IgD-negative memory B cell (primary cell): ENCODE measurements around the gene FAAP20. TPM values are rescaled to one million over a fixed set of nuclear protein-coding genes. Genes with fewer than 3 reads are reported as not detected.
A peak's percentile ranks its signal among the peaks of the same experiment; 100 is the strongest.

ENCODE experiments used
- H3K27ac Mint-ChIP-seq, 3 donors: one replicate each; pipeline ENCODE4 v1.8.0; 2020 to 2022; ENCODE audit warnings: mild to moderate bottlenecking in 3 of 3, mixed read lengths in 3 of 3, moderate library complexity in 1 of 3
- H3K27me3 Mint-ChIP-seq: one replicate; pipeline ENCODE4 v1.8.0; 2021; ENCODE audit warnings: mixed read lengths
- H3K36me3 Mint-ChIP-seq: one replicate; pipeline ENCODE4 v1.8.0; 2020; ENCODE audit warnings: mild to moderate bottlenecking, mixed read lengths
- H3K4me1 Mint-ChIP-seq, 3 donors: one replicate each; pipeline ENCODE4 v1.8.0; 2020 to 2022; ENCODE audit warnings: mixed read lengths in 3 of 3, mild to moderate bottlenecking in 1 of 3
- H3K4me3 Mint-ChIP-seq, 4 donors: one replicate each; pipeline ENCODE4 v1.8.0; 2020 to 2022; ENCODE audit warnings: mild to moderate bottlenecking in 4 of 4, mixed read lengths in 4 of 4, moderate library complexity in 3 of 4
- H3K9me3 Mint-ChIP-seq, 3 donors: one replicate each; pipeline ENCODE4 v1.8.0; 2020 to 2021; ENCODE audit warnings: mixed read lengths in 3 of 3, mild to moderate bottlenecking in 1 of 3
- polyA plus RNA-seq: library from polyadenylated mRNA; unstranded; fragments of 300-500 nt; fragmentation: Illumina TruSeq; gene quantifications from one replicate; pipeline ENCODE4 v1.2.3, GENCODE V29; 2021

FAAP20 gene
- polyA plus RNA-seq, 1 donor from 2014 or later: 78.2 TPM

DNA sequence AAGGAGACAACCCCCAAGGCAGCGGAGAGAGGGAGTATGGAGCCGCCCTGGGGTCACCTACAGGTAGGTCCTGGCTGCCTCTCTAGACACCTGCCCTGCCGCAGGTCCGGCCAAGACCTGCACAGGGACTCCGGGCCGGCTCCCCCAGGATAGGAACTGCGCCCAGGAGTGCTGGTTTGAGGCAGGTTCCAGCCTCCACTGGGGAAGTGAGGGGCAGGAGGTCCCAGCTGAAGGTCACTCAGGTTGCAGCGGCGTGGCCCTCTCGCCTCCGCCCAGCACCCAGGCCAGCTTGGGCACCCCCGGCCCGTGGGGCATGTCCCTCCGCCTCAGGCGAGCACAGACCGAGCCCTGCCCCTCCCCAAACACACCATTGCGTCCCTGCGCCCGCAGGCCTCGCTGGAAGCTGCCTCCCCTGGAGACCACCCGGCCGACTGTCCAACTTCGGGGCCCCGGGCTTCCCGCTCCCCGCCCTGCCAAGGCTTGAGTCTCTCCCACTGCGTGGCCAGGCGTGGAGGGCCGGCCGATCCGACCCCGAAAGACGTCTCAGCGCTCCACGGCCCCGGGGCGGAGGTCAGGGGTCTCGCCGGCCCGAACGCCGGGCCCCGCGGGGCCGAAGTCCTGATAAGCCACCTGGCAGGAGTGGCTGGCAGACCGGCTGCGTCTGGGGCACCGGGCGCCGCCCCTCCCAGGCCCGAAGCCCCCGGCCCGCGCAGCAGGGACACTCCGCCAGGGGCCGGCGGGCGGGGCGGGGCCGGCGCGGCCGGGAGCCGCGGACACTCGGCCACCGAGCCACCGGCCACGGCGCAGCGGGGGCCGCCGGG lies 32.2 kb upstream of the FAAP20 start:
- H3K36me3 Mint-ChIP-seq: no peaks in the 10 kb centered on the region
- peak overlapping the region; percentile 52 to 89 (median 75) for H3K4me3 Mint-ChIP-seq
- no peaks in the 10 kb centered on the region for H3K27me3 Mint-ChIP-seq
- H3K9me3 Mint-ChIP-seq: no peaks in the 10 kb centered on the region
- peak overlapping the region in 2 of 3 donors; percentile 82 to 83 for H3K27ac Mint-ChIP-seq
- peaks cover 8 to 21% (median 14%) of the 10 kb centered on the region in 3 donors for H3K4me1 Mint-ChIP-seq

DNA sequence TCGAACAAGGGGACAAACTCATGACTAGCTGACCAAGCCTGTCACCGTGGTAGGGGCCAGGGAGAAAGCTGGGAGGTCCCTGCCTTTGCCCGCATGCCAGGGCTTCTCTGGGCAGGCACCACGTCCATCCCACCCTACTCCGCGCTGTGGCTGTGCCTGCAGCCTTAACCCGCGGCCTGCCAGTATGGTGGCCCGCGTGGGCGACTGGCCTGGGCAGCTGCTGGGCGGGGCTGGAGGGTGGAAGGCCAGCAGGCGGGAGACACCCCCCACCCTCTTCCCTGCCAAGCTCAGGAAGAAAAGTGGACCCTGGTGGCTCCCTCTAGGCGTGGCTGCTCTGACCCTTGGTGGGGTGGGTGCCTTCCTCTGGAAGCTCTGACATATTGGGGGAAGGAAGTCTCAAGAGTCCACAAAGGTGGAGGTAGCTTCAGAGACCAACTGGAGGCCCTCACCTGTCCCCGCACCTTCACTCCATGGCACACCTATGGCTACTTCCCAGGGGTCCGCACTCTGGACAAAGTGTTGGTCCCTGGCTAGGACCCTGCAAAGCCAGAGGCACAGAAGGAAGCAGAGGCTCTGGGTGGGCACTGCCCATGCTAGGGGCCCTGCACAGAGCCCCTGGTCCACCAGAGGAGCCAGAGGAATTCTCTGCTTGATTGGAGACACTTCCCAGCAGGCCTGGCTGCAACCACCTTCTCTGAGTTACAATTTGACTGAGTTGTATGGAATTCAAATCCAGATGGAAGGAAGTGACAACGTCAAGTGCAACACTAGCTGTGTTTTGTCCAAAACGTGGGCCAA lies 30.3 kb upstream of the FAAP20 start:
- no peaks in the 10 kb centered on the region for H3K9me3 Mint-ChIP-seq
- H3K4me1 Mint-ChIP-seq: peaks cover 0 to 5% (median 0%) of the 10 kb centered on the region in 3 donors
- no peaks in the 10 kb centered on the region for H3K27me3 Mint-ChIP-seq
- peak overlapping the region; percentile 4 to 79 (median 49) for H3K4me3 Mint-ChIP-seq
- H3K27ac Mint-ChIP-seq: peak overlapping the region in 1 of 3 donors; percentile 72
- no peaks in the 10 kb centered on the region for H3K36me3 Mint-ChIP-seq

DNA sequence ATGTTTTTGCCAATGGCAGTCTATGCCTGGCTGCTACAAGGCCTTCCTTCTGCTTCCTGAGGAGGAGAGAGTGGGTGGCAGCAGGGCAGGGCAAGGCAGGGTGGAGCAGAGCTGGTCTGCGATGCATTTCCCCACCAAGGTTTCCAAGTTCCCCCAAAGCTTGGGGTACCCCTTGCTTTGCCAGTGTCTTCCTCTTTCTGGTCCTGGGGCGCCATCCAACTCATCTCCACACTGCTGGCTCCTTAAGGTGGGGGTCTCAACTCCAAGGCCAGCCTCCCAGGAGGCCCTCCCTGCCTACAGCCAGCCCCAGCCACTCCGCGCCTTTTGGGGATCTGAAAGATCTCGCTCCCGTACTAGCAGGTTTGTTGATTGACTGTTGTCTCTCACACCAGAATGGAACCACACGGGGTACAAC lies 29.6 kb upstream of the FAAP20 start:
- H3K27me3 Mint-ChIP-seq: no peaks in the 10 kb centered on the region
- no peaks in the 10 kb centered on the region for H3K9me3 Mint-ChIP-seq
- H3K4me1 Mint-ChIP-seq: peaks cover 0 to 5% (median 0%) of the 10 kb centered on the region in 3 donors
- no peak overlapping the region for H3K27ac Mint-ChIP-seq
- H3K36me3 Mint-ChIP-seq: no peaks in the 10 kb centered on the region
- no peak overlapping the region for H3K4me3 Mint-ChIP-seq

DNA sequence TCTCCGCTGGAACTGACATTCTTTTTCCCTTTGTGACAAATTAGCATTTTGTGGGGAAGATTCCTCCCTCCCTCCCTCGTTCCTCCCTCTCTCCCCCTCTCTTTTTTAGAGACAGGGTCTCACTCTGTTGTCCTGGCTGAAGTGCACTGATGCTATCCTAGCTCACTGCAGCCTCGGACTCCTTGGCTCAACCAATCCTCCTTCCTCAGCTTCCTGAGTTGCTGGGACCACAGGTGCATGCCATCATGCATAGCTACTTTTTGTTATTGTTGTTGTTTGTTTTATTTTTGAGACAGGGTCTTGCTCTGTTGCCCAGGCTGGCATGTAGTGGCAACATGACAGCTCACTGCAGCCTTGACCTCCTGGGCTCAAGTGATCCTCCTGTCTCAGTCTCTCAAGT lies 26.7 kb upstream of the FAAP20 start:
- no peak overlapping the region for H3K27ac Mint-ChIP-seq
- H3K4me1 Mint-ChIP-seq: peaks cover 0 to 4% (median 0%) of the 10 kb centered on the region in 3 donors
- no peaks in the 10 kb centered on the region for H3K27me3 Mint-ChIP-seq

DNA sequence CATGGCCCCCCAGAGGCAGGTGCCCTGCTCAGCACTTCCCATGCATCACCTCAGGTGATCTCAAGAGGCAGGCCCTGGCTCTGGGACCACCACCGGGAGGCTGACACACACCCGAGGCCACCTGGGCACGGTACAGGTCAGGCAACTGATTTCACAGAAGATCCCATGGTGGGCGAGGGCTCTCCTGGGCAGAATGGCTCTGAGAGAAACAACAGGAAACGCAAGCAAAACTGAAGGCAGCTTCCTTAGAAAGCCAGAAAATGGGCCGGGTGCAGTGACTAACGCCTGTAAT lies 22.1 kb upstream of the FAAP20 start:
- no peaks in the 10 kb centered on the region for H3K27me3 Mint-ChIP-seq
- H3K4me3 Mint-ChIP-seq: no peak overlapping the region
- H3K4me1 Mint-ChIP-seq: peaks cover 0 to 1% (median 0%) of the 10 kb centered on the region in 3 donors
- H3K27ac Mint-ChIP-seq: no peak overlapping the region
- H3K36me3 Mint-ChIP-seq: peaks cover 4% of the 10 kb centered on the region
- H3K9me3 Mint-ChIP-seq: no peaks in the 10 kb centered on the region

More for the DNA sequence above, 26.7 kb upstream of the FAAP20 start:
- H3K36me3 Mint-ChIP-seq: peaks cover 4% of the 10 kb centered on the region
- no peaks in the 10 kb centered on the region for H3K9me3 Mint-ChIP-seq
- no peak overlapping the region for H3K4me3 Mint-ChIP-seq

DNA sequence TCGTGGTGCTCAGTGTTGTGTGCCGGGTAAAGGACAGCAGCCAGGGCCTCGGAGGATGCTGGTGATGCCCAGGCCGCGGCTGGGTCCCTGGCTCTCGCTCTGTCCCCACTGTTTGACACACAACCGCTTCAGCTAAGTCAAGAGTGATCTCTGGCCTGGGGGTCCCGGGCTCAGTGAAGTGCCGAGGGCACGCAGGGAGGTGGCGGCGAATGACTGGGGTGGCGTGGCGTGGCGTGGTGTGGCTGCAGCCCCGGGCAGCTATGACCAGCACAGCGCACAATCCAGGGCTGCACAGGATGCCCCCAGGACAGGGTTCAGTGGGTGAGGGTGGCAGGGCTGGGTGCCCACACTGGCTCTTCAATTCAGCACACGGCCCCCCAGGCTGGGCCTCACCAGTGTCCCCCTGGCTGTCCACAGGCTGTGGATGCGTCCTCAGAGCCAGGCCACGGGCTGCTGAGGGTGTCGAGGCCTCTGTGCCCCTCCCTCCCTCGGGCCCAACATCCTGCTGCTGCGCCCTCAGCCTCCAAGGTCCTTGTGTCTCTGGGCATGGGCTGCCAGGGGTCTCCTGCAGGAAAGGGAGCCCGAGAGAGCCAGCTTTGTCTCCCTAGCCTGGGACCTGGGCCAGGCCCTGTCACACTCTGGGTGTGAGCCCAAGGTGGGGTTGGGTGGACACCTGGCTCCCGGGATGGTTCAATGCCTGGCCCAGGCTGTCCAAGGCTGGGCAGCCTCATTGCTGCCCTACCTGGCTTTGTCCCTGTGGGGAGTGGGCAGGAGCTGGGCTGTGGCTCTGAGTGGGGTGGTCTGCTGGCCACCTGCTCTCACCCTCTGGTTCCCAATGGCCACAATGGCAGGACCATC lies 21.6 kb upstream of the FAAP20 start:
- H3K36me3 Mint-ChIP-seq: peaks cover 4% of the 10 kb centered on the region
- no peak overlapping the region for H3K4me3 Mint-ChIP-seq
- peaks cover 0 to 1% (median 0%) of the 10 kb centered on the region in 3 donors for H3K4me1 Mint-ChIP-seq
- no peak overlapping the region for H3K27ac Mint-ChIP-seq
- no peaks in the 10 kb centered on the region for H3K27me3 Mint-ChIP-seq
- H3K9me3 Mint-ChIP-seq: no peaks in the 10 kb centered on the region

DNA sequence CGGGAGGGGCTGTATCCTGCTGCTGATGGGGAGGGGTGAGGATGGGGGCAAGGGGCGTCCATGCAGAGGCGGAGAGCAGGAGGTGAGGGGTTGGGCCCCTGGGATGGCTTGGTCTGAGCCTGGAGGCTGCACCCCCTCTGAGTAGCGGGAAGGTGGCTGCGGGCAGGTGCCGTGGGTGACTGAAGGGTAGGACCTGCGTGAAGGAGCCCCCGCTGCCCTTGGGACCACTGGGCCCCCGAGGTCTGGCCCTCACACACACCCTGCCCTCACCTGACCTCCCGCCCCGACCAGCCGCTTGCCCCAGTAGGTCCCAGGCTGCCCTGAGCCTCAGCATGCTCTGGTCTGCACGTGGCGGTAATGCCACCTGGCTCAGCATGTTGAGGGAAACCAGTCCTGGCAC lies 20.8 kb upstream of the FAAP20 start:
- H3K4me1 Mint-ChIP-seq: peaks cover 0 to 1% (median 0%) of the 10 kb centered on the region in 3 donors
- no peak overlapping the region for H3K4me3 Mint-ChIP-seq
- peaks cover 4% of the 10 kb centered on the region for H3K36me3 Mint-ChIP-seq
- H3K9me3 Mint-ChIP-seq: no peaks in the 10 kb centered on the region
- no peaks in the 10 kb centered on the region for H3K27me3 Mint-ChIP-seq
- no peak overlapping the region for H3K27ac Mint-ChIP-seq

DNA sequence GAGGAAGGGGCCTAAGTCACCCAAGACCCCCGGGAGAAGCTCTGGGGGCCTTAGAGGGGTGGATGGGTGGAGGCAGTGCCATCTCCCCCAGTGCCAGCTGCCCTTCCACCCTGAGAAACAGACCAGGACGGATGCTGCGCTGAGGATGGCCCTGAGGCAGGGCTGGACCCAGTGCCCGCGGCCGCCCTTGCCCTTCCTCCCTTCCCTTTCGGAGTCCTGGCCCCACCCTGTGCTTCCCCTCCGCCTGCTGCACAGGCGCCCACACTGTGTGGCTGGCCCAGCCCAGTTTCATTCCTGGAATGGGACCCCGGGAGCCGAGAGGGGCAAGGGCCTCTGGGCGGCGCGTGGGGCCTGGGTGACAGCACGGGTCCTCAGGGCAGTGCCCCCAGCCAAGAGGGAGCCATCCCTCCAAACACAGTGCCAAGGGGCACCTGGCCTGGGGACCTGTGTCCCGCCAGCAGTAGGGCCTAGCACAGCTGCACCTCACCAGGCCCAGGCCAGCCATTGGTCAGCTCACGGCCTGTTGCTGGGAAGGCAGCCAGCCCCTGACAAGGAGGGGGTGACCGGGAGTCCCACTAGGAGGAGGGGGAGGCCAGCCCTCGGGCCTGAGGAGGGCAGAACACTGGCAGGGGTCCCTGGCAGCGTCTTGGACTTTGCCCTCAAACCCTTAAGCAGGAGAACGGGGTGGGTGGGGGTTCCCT lies 20.1 kb upstream of the FAAP20 start:
- Mint-ChIP-seq H3K27me3 (no peaks in the 10 kb centered on the region), H3K27ac (peak overlapping the region in 1 of 3 donors; percentile 35), H3K4me1 (peaks cover 0 to 1% (median 0%) of the 10 kb centered on the region in 3 donors), H3K36me3 (peaks cover 4% of the 10 kb centered on the region), H3K9me3 (no peaks in the 10 kb centered on the region), H3K4me3 (no peak overlapping the region)

DNA sequence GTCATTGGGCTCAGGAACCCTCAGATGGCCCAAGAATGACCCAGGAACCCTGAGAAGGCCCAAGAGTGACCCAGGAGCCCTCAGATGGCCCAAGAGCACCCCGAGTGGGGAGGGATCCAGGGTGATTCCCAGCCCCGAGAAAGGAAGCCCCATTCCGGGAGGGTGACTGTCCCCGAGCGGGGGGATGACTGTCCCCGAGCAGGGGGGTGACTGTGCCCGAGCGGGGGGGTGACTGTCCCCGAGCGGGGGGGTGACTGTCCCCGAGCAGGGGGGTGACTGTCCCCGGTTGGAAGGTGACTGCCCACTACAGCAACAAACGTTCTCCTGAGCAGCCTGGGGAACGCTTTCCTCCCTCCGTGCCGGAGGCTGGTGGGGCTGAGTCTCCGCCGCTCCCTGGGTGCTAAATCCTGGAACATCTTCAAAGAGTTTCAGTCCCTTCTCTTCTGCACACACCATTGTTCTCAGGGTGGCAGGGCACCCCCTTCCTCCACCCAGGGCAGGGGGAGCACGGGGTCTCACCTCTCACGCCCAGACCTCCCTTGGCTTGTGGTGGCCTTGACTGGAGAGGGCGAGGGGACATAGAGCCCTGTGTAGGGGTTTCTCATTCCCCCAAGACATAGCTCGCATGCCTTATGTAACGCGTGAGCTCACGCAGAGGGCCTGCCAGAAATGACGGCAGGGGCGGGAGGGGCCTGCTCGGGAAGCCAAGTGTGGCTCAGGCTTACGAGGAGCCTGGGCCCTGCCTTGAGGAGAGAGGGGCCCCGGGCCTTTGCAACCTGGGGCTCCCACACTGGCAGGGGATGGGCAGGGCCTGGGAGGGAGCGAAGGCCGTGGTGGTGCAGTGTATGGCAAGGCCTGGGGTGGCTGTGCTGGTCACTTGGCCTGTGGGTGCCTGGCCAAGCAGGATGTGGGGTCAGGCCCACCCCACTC lies 19.3 kb upstream of the FAAP20 start:
- Mint-ChIP-seq H3K27ac (peak overlapping the region in 1 of 3 donors; percentile 35), H3K36me3 (peaks cover under 1% of the 10 kb centered on the region), H3K4me3 (peak overlapping the region in 1 of 4 donors; percentile 66), H3K27me3 (no peaks in the 10 kb centered on the region), H3K4me1 (peaks cover 0 to 1% (median 0%) of the 10 kb centered on the region in 3 donors), H3K9me3 (no peaks in the 10 kb centered on the region)

DNA sequence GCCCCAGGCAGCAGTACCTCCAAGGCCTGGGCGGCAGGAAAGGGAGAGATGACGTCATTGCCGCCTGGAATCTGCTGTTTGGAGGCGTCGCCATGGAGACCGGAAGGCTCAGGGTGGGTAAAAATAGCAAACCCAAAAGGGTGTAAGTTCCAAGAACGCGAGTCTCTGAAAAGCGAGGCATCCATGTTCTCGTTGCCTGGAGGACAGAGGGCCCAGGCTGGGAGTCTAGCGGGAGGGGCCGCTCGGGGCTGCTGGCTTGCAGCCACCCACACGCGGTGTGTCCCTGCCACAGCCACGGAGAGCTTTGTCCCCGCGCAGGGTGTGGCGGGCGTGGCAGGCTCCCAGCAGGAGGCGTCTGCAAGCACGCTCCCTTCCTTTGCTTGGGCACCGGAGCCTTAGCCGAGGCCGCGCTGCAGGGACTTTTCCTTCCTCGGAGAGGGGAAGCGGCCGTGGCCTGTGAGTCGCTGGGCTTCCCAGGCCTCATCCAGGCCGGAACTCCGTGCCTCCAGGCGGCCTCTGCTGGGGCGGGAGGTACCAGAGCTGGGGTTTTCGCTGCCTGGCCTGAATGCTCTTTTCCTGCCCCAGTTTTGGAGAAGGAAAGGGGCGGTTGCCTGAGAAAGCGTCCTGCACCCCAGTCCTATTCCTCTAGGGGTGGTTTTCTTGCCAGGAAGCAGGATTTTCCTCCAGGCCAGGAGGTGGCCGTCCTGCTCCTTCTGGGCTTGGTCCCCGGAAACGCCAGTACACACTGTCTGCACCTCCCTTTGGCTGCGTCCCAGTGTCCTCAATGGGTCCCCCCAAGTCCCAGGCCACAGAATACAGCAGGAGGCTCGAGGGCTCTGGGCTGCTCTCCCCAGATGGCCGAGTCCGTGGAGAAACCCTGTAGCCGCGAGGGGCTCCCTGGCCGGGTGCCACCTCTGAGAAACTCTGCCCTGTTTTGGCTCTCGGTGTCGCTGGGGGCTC lies 18.2 kb upstream of the FAAP20 start:
- H3K36me3 Mint-ChIP-seq: no peaks in the 10 kb centered on the region
- H3K4me1 Mint-ChIP-seq: peaks cover 0 to 1% (median 0%) of the 10 kb centered on the region in 3 donors
- peak overlapping the region in 1 of 3 donors; percentile 60 for H3K27ac Mint-ChIP-seq
- no peaks in the 10 kb centered on the region for H3K27me3 Mint-ChIP-seq
- no peaks in the 10 kb centered on the region for H3K9me3 Mint-ChIP-seq
- H3K4me3 Mint-ChIP-seq: peak overlapping the region in 2 of 4 donors; percentile 23 to 52

DNA sequence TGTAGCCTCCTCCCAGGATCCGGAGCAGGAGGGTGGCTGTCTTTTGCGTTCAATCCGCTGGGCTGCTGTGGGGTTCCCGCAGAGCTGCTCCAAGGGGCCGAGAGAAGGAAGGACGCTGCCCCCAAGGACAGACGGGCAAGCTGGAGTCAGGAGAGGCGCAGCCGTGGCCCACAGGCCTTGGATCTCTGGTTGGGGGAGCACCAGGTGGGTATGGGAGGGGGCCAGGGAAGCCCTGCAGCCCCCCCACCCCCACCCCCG lies 17.6 kb upstream of the FAAP20 start:
- Mint-ChIP-seq H3K9me3 (no peaks in the 10 kb centered on the region), H3K27ac (peak overlapping the region in 1 of 3 donors; percentile 60), H3K36me3 (no peaks in the 10 kb centered on the region), H3K27me3 (no peaks in the 10 kb centered on the region), H3K4me3 (peak overlapping the region in 1 of 4 donors; percentile 37), H3K4me1 (peaks cover 0 to 1% (median 0%) of the 10 kb centered on the region in 3 donors)

DNA sequence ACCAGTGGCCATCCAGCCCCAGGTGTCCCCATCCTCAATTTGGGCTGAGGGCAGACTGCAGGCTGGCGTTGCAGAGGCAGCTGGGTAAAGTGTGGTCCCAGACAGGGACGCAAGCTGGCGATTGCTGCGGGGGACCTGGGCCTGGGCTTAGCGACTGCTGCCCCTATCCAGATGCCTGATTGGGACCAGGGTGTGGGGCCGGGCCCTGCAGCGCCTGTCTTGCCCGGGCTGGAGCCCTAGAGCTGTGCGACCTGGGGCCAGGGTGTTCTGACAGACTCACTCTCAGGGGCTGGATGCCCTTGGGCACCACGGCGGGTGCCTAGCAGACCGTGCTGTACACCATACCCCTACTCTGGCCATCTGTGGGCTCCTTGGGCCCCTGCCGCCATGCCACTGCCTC lies 16.2 kb upstream of the FAAP20 start:
- Mint-ChIP-seq H3K4me3 (no peak overlapping the region), H3K9me3 (no peaks in the 10 kb centered on the region)

More for the DNA sequence above, 16.2 kb upstream of the FAAP20 start:
- no peak overlapping the region for H3K27ac Mint-ChIP-seq
- no peaks in the 10 kb centered on the region for H3K27me3 Mint-ChIP-seq
- peaks cover 0 to 1% (median 0%) of the 10 kb centered on the region in 3 donors for H3K4me1 Mint-ChIP-seq
- no peaks in the 10 kb centered on the region for H3K36me3 Mint-ChIP-seq
